Measurements from ENCODE around the gene CYP27A1. TPM values are rescaled to one million over a fixed set of nuclear protein-coding genes. Genes with fewer than 3 reads are reported as not detected.

CYP27A1 gene
- total and polyA plus RNA-seq, 2 of the 8 experiments (the other 6 are each of a cell fraction or from before 2014, with no cell fraction given), result 5.4 to 14.7 TPM

DNA sequence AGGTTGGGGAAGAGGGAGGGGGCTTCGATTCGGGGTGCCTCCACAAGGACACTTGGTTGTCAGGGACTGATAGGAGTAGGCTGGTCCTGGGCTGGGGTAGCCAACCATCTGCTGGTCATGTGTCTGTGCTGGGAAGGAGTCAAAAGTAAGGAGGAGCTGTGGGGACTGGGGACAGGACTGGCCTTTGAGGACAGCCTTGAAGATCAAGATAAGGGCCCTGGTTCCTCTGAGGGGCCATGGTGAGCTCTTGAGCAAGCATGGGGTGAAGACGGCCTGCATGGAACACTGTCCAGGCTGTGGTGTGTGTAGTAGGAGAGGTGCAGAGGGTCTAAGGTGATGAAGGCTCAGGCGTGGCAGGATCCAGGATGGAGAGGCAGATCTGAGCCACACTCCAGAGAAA is 1.7 kb downstream of the CYP27A1 start:
- no peak overlapping the region for H2BK5ac ChIP-seq (ENCODE audit: low read depth, low read length)
- no peak overlapping the region for H3K9ac ChIP-seq (replicated peaks in 1 of 4; ENCODE audit: extremely low read depth in 1 of 4, low read depth in 3 of 4, low read length in 3 of 4)
- no peak overlapping the region for H2AK5ac ChIP-seq (ENCODE audit: low read depth, low read length)
- no peak overlapping the region for H3K27ac ChIP-seq (ENCODE audit: low read depth, low read length)
- no peak overlapping the region for H2BK15ac ChIP-seq (ENCODE audit: low read length)
- no peaks in the 10 kb centered on the region for H3K79me2 ChIP-seq (ENCODE audit: control insufficient read depth in 1 of 2, insufficient read depth in 2 of 2, low read length in 2 of 2)
- H4K8ac ChIP-seq (ENCODE audit: extremely low read depth, insufficient read depth, low read length), result no peak overlapping the region
- no peaks in the 10 kb centered on the region for H3K9me3 ChIP-seq (ENCODE audit: insufficient read depth in 2 of 2, low read depth in 1 of 2, low read length in 1 of 2)
- ChIA-PET POLR2A (ENCODE audit: partially characterized antibody) (interaction anchor here (3.5 kb wide), 1 partner anchor 12 kb away, joined by 10 read pairs; no protein-coding TSS in a partner anchor), CTCF (ENCODE audit: partially characterized antibody) (interaction anchor here (0.9 to 1.2 kb wide), 2 partner anchors 12 to 176 kb away, joined by 3 read pairs; partner anchors contain the start of gene CDK5R2)
- no peak overlapping the region for H3K56ac ChIP-seq (replicated peaks; ENCODE audit: insufficient read length, low read depth, low read length)
- H2BK12ac ChIP-seq (ENCODE audit: low read depth, low read length), result no peak overlapping the region
- peaks cover 4 to 33% (median 25%) of the 10 kb centered on the region in 4 experiments for H3K27me3 ChIP-seq (replicated peaks in 1 of 4; ENCODE audit: control insufficient read depth in 3 of 4, extremely low read depth in 1 of 4, insufficient read depth in 3 of 4, low read length in 3 of 4)
- no peak overlapping the region for H3K4me2 ChIP-seq (ENCODE audit: insufficient read depth in 1 of 2, low read depth in 2 of 2, low read length in 2 of 2)
- H2BK120ac ChIP-seq (replicated peaks; ENCODE audit: low read depth, low read length), result no peak overlapping the region
- H3K18ac ChIP-seq (ENCODE audit: extremely low read depth, low read length), result no peak overlapping the region
- H3K4ac ChIP-seq (replicated peaks; ENCODE audit: insufficient read length, low read depth, low read length), result no peak overlapping the region
- DNase-seq (ENCODE audit: low read depth in 1 of 2, low spot score in 2 of 2), result no peak
- H3K4me1 ChIP-seq (replicated peaks in 1 of 4; ENCODE audit: control insufficient read depth in 3 of 4, insufficient read depth in 4 of 4, low read length in 3 of 4), result peaks cover 0 to 2% (median under 1%) of the 10 kb centered on the region in 4 experiments; a peak in 1 of 7 replicates
- H3K23me2 ChIP-seq (ENCODE audit: low read depth, low read length), result peaks cover 8% of the 10 kb centered on the region
- no peak for FAIRE-seq
- no peaks in the 10 kb centered on the region for H3K79me1 ChIP-seq (ENCODE audit: low read depth, low read length)
- H2AFZ ChIP-seq (ENCODE audit: low read length), result no peak overlapping the region
- no peak overlapping the region for H4K5ac ChIP-seq (ENCODE audit: insufficient read length, low read depth, low read length)
- no peak overlapping the region for H3K23ac ChIP-seq (ENCODE audit: insufficient read length)
- no peak overlapping the region for H2BK20ac ChIP-seq (ENCODE audit: low read length)
- no peaks in the 10 kb centered on the region for H3K36me3 ChIP-seq (ENCODE audit: control insufficient read depth in 2 of 4, insufficient read depth in 4 of 4, low read length in 3 of 4)
- H3K4me3 ChIP-seq (ENCODE audit: extremely low read depth in 1 of 4, insufficient read depth in 2 of 4, low read depth in 3 of 4, low read length in 4 of 4), result no peak overlapping the region
- H3K14ac ChIP-seq (ENCODE audit: insufficient read length), result no peak overlapping the region
- no peak overlapping the region for H4K91ac ChIP-seq (replicated peaks; ENCODE audit: insufficient read length, low read length)
- WGBS, 2 experiments (ENCODE audit: extremely low coverage in 1 of 2, insufficient coverage in 1 of 2, insufficient read length in 1 of 2, insufficient replicate concordance in 2 of 2, low coverage in 1 of 2, low lambda C conversion rate in 2 of 2, missing lambda C conversion rate in 1 of 2), result 81% methylated on average over 4 of the region's 4 CpGs; no CpG with 5 or more reads in 1 of the 2 experiments
- H4K20me1 ChIP-seq (replicated peaks in 1 of 2; ENCODE audit: control insufficient read depth in 1 of 2, insufficient read depth in 2 of 2, low read length in 2 of 2), result peaks cover 0 to 3% of the 10 kb centered on the region in 2 experiments
